Measurements from ENCODE around the gene NECTIN4.

The NECTIN4 gene

GRCh38 chr1:161100556-161100955, 11.2 kb upstream of the NECTIN4 start:
- TF ChIP-seq EZH2 (optimal IDR thresholded peaks at IDR 0.05; ENCODE audit: low read depth, low read length), result no peak
- no peak for TF ChIP-seq EZH2phosphoT487 (IDR thresholded peaks at IDR 0.05; ENCODE audit: low read length)
- Histone ChIP-seq H3K79me2 (ENCODE audit: low read length) (peaks cover 30% of the 10 kb centered on the region), H3K27me3 (replicated peaks; ENCODE audit: insufficient read depth, low read length) (no peaks in the 10 kb centered on the region), H3K4me3 (ENCODE audit: low read length) (no peak overlapping the region), H3K9ac (ENCODE audit: low read length) (no peak overlapping the region), H3K9me2 (replicated peaks; ENCODE audit: insufficient read depth, low read length) (no peaks in the 10 kb centered on the region), H3K4me1 (ENCODE audit: low read length) (peaks cover 14% of the 10 kb centered on the region), H3K36me3 (replicated peaks; ENCODE audit: insufficient read depth, low read length) (peaks cover 4% of the 10 kb centered on the region; the same call in 1 of the 2 replicates), H3K27ac (ENCODE audit: low read length) (no peak overlapping the region), H4K20me1 (ENCODE audit: insufficient read depth, low read length) (0 out of 2 replicates have a peak, but pooled peaks cover 2% of the 10 kb centered on the region), H3K4me2 (ENCODE audit: low read depth, low read length) (no peak overlapping the region), H3K9me3 (replicated peaks; ENCODE audit: insufficient read depth, low read length) (no peaks in the 10 kb centered on the region), H3F3A (ENCODE audit: insufficient read depth, low read length) (peaks cover 26% of the 10 kb centered on the region), H2AFZ (ENCODE audit: low read length) (no peak overlapping the region)
- DNase-seq, result no peak

- no peak overlapping the region; the same call in 1 of the 2 replicates for H3K9ac ChIP-seq (ENCODE audit: low read length)
- H3K4me2 ChIP-seq (ENCODE audit: low read depth, low read length), result peak overlapping the region; percentile 91
- peak overlapping the region; percentile 77 for H3K4me3 ChIP-seq (ENCODE audit: low read length)
- no peaks in the 10 kb centered on the region for H3K9me3 ChIP-seq (replicated peaks; ENCODE audit: insufficient read depth, low read length)
- peaks cover 16% of the 10 kb centered on the region for H3K79me2 ChIP-seq (ENCODE audit: low read length)
- peaks cover 14% of the 10 kb centered on the region for H3K4me1 ChIP-seq (ENCODE audit: low read length)
- H2AFZ ChIP-seq (ENCODE audit: low read length), result peak overlapping the region; percentile 82; the same call in 1 of the 2 replicates
- peaks cover 26% of the 10 kb centered on the region for H3F3A ChIP-seq (ENCODE audit: insufficient read depth, low read length)
- peaks cover 4% of the 10 kb centered on the region; the same call in 1 of the 2 replicates for H3K36me3 ChIP-seq (replicated peaks; ENCODE audit: insufficient read depth, low read length)
- H3K27ac ChIP-seq (ENCODE audit: low read length), result peak overlapping the region; percentile 67; the same call in 1 of the 2 replicates
- no peaks in the 10 kb centered on the region for H3K9me2 ChIP-seq (replicated peaks; ENCODE audit: insufficient read depth, low read length)
- no peak for DNase-seq
- TF ChIP-seq CTCF (IDR thresholded peaks at IDR 0.05; ENCODE audit: low read length), result no peak
- TF ChIP-seq EZH2phosphoT487 (IDR thresholded peaks at IDR 0.05; ENCODE audit: low read length), result no peak
- no peak for TF ChIP-seq EZH2 (optimal IDR thresholded peaks at IDR 0.05; ENCODE audit: low read depth, low read length)
- H4K20me1 ChIP-seq (ENCODE audit: insufficient read depth, low read length), result no peaks in the 10 kb centered on the region
- H3K27me3 ChIP-seq (replicated peaks; ENCODE audit: insufficient read depth, low read length), result no peaks in the 10 kb centered on the region
These were observed 9.9 kb upstream of the NECTIN4 start for GRCh38 chr1:161099090-161099802.

GRCh38 chr1:161098210-161099068, 9.1 kb upstream of the NECTIN4 start, which contains the start of gene KLHDC9:
Gene KLHDC9 (plus strand): TSS chr1:161098361. CDS start chr1:161098536, 175 bp downstream.
- H3K4me1 ChIP-seq (ENCODE audit: low read length), result peaks cover 14% of the 10 kb centered on the region
- DNase-seq, result peak; percentile 98
- H3K9me2 ChIP-seq (replicated peaks; ENCODE audit: insufficient read depth, low read length), result no peaks in the 10 kb centered on the region
- peaks cover 9% of the 10 kb centered on the region for H3K79me2 ChIP-seq (ENCODE audit: low read length)
- peak within 1 kb of the TSS; percentile 77 for H3K4me3 ChIP-seq (ENCODE audit: low read length)
- no peaks in the 10 kb centered on the region for H3K27me3 ChIP-seq (replicated peaks; ENCODE audit: insufficient read depth, low read length)
- peak within 1 kb of the TSS; percentile 55 for H3K9ac ChIP-seq (ENCODE audit: low read length)
- TF ChIP-seq EZH2phosphoT487 (IDR thresholded peaks at IDR 0.05; ENCODE audit: low read length) (no peak), EZH2 (optimal IDR thresholded peaks at IDR 0.05; ENCODE audit: low read depth, low read length) (no peak), CTCF (IDR thresholded peaks at IDR 0.05; ENCODE audit: low read length) (peak; percentile 7; the same call in 1 of the 2 replicates)
- peak within 1 kb of the TSS; percentile 91 for H3K4me2 ChIP-seq (ENCODE audit: low read depth, low read length)
- peaks cover 4% of the 10 kb centered on the region; the same call in 1 of the 2 replicates for H3K36me3 ChIP-seq (replicated peaks; ENCODE audit: insufficient read depth, low read length)
- H3K27ac ChIP-seq (ENCODE audit: low read length), result peak within 1 kb of the TSS; percentile 67; the same call in 1 of the 2 replicates
- no peaks in the 10 kb centered on the region for H3K9me3 ChIP-seq (replicated peaks; ENCODE audit: insufficient read depth, low read length)
- peaks cover 26% of the 10 kb centered on the region for H3F3A ChIP-seq (ENCODE audit: insufficient read depth, low read length)
- peak within 1 kb of the TSS; percentile 82 for H2AFZ ChIP-seq (ENCODE audit: low read length)
- H4K20me1 ChIP-seq (ENCODE audit: insufficient read depth, low read length), result no peaks in the 10 kb centered on the region

All from MM.1S (cell line).